ENCODE results near the gene AP1B1.

DNA sequence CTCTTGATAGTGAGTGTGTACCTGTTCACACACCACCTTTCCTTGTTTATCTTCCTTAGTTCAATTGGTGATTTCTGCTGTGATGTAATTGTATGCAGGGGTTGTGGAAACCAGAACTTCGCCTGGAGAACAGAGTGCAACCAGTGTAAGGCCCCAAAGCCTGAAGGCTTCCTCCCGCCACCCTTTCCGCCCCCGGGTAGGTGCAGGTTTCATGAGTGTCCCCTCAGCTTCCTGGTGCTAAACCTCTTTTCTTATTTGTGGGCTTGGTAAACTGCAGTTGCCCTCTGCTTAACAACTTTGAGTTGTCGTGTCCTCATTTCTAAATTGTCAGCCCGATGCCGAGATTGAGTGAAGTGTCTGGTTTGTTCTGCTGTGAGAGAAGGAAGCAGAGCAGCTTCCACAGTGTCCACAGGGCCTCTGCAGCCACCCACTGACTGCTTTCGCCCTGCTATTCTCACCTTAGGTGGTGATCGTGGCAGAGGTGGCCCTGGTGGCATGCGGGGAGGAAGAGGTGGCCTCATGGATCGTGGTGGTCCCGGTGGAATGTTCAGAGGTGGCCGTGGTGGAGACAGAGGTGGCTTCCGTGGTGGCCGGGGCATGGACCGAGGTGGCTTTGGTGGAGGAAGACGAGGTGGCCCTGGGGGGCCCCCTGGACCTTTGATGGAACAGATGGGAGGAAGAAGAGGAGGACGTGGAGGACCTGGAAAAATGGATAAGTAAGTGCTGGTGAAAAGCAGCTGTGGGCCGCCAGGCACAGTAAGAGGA is 89.1 kb downstream of the AP1B1 start:
- TF ChIP-seq, protein P1, sequence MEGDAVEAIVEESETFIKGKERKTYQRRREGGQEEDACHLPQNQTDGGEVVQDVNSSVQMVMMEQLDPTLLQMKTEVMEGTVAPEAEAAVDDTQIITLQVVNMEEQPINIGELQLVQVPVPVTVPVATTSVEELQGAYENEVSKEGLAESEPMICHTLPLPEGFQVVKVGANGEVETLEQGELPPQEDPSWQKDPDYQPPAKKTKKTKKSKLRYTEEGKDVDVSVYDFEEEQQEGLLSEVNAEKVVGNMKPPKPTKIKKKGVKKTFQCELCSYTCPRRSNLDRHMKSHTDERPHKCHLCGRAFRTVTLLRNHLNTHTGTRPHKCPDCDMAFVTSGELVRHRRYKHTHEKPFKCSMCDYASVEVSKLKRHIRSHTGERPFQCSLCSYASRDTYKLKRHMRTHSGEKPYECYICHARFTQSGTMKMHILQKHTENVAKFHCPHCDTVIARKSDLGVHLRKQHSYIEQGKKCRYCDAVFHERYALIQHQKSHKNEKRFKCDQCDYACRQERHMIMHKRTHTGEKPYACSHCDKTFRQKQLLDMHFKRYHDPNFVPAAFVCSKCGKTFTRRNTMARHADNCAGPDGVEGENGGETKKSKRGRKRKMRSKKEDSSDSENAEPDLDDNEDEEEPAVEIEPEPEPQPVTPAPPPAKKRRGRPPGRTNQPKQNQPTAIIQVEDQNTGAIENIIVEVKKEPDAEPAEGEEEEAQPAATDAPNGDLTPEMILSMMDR (conservative IDR thresholded peaks at IDR 0.05; ENCODE audit: low read depth, low read length) = no peak
- TF ChIP-seq POLR2A (IDR thresholded peaks at IDR 0.05; ENCODE audit: low read depth, low read length) (no peak), CEBPB (IDR thresholded peaks at IDR 0.05; ENCODE audit: low read depth, low read length) (no peak), BHLHE40 (IDR thresholded peaks at IDR 0.05; ENCODE audit: low read depth, low read length) (no peak), MAFK (IDR thresholded peaks at IDR 0.05; ENCODE audit: low read depth, low read length) (no peak), MXI1 (IDR thresholded peaks at IDR 0.05; ENCODE audit: borderline replicate concordance, low read depth, low read length) (no peak), SMC3 (IDR thresholded peaks at IDR 0.05; ENCODE audit: low read depth, low read length) (no peak), RFX5 (IDR thresholded peaks at IDR 0.05; ENCODE audit: low read depth, low read length) (no peak), RAD21 (IDR thresholded peaks at IDR 0.05; ENCODE audit: low read length) (no peak), RCOR1 (IDR thresholded peaks at IDR 0.05; ENCODE audit: insufficient replicate concordance, low read length) (no peak), MAZ (IDR thresholded peaks at IDR 0.05; ENCODE audit: borderline replicate concordance, low read depth, low read length) (no peak), NFE2L2 (IDR thresholded peaks at IDR 0.05; ENCODE audit: low read depth, low read length) (no peak)
- TF ChIP-seq, protein P2, sequence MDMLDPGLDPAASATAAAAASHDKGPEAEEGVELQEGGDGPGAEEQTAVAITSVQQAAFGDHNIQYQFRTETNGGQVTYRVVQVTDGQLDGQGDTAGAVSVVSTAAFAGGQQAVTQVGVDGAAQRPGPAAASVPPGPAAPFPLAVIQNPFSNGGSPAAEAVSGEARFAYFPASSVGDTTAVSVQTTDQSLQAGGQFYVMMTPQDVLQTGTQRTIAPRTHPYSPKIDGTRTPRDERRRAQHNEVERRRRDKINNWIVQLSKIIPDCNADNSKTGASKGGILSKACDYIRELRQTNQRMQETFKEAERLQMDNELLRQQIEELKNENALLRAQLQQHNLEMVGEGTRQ (IDR thresholded peaks at IDR 0.05; ENCODE audit: low read depth, low read length) = no peak
- TF ChIP-seq, protein P3, sequence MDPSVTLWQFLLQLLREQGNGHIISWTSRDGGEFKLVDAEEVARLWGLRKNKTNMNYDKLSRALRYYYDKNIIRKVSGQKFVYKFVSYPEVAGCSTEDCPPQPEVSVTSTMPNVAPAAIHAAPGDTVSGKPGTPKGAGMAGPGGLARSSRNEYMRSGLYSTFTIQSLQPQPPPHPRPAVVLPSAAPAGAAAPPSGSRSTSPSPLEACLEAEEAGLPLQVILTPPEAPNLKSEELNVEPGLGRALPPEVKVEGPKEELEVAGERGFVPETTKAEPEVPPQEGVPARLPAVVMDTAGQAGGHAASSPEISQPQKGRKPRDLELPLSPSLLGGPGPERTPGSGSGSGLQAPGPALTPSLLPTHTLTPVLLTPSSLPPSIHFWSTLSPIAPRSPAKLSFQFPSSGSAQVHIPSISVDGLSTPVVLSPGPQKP (IDR thresholded peaks at IDR 0.05; ENCODE audit: borderline replicate concordance, low read depth, low read length) = no peak

All from IMR-90 (cell line).